Right ventricle myocardium inferior (tissue), 1 donor: Measurements from ENCODE around the gene ADAM8. TPM values are rescaled to one million over a fixed set of nuclear protein-coding genes. Genes with fewer than 3 reads are reported as not detected.
"Not testable (repeated sequence)": the region's sequence is repeated elsewhere in the genome, so short reads cannot be mapped to it uniquely, and the experiment has no call there.

Experiments used
- ATAC-seq: fragments of 200-7000 bp; cut with Tn5 transposase; one replicate; pipeline ENCODE4 v1.9.1; 2020; ENCODE audit warnings: mild to moderate bottlenecking, moderate library complexity
- DNase-seq: peaks from one replicate; pipeline ENCODE4 v3.0.0; 2021; ENCODE audit errors: missing footprints
- intact Hi-C: fragments of 100-400 bp; cut with DNase I; formaldehyde crosslinking; loops from one replicate; pipeline ENCODE4 v1.11.0; 2022
- total RNA-seq: library from RNA; stranded (reverse); fragmentation: NEBNext Ultra II Directional; extraction: Animal tissue kit (Norgen Biotek cat#: 25700); gene quantifications from one replicate; pipeline ENCODE4 v1.2.1, GENCODE V29; 2021
- donor health status: DM: no; HTN: yes; CAD: no; lungs with severe emphysema.

The ADAM8 gene
- total RNA-seq, 1 donor from 2014 or later = 2.0 TPM

DNA sequence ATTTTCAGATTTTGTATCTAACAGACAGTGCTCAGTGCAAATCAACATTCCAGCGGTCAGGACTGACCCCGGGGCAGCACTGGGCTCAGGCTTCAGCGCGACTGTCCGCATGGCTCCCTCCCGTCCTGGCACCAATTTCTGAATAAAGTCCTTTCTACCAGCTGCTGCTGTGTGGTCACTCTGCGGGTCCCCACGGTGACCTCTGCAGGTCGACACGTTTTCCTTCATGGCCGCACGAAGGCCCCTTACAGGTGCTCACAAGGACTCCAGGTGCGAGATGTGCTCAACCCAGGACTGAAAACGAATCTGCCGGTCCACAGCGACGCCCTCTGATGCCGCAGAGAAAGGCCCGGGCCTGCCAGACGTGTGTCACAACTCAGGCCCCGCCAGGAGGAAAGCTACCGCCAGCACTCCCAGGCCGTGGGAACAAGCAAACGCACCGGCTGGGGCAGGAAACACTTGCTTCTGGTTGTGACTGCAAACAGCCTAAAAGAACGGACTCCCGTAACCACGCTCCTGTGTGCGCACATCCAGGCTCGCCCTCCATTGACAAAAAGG, 50.3 kb downstream of the ADAM8 start:
- ATAC-seq (no peak), DNase-seq (no peak)
- intact Hi-C loops = no loop called here

DNA sequence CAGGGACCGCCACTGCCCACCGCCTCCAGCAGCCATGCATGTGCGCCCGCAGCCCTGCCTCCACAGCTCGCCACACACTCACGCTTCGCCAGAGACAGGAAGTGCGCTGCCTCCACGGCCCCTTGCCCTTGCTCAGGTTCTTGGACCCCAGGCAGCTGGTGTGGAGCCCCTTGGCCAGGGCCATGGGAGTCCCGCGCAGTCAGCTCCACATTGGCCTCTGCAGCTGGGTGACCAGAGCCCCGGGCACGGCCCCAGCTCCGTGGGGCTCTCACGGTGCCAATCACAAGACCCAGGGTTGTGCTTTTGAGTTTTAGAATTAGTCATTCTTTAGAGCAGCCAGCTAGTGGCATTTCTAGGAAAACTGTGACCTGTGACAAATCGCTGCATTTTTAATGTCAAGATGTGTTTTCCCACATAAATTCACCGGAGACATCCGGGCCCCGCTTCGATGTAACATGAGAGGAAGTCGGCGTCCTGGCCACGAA, 50.9 kb downstream of the ADAM8 start:
- ATAC-seq = no peak
- DNase-seq = no peak
- intact Hi-C loops = no loop called here

GRCh38 chr10:133224756-133225372, 51.8 kb downstream of the ADAM8 start:
- intact Hi-C loops = no loop called here
- DNase-seq (no peak), ATAC-seq (no peak)

GRCh38 chr10:133224076-133224475, 52.6 kb downstream of the ADAM8 start:
- DNase-seq = no peak
- intact Hi-C loops = no loop called here
- no peak for ATAC-seq

- ATAC-seq, DNase-seq, intact Hi-C loops: not testable (repeated sequence)
Observed at GRCh38 chr10:133221756-133222155, 54.9 kb downstream of the ADAM8 start.

DNA sequence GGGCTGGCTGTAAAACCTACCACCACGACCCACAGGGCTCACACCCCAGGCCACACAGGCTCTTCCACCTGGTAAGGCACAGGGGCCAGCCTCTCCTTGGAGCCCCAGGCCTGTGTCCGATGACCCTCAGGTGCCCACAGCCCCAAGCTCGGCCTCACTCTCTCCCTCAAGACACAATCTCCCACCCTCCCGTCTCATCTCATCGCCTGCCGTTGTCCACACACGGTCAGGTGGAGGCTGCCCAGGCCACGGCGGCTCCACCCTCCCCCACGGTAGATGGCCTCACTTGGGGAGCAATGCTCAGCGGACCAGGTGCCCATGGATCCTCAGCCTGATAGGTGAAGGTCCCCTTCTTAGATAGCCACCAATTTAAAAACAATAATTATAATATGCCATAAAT, 55.3 kb downstream of the ADAM8 start:
- no peak for ATAC-seq
- intact Hi-C loops = no loop called here

DNA sequence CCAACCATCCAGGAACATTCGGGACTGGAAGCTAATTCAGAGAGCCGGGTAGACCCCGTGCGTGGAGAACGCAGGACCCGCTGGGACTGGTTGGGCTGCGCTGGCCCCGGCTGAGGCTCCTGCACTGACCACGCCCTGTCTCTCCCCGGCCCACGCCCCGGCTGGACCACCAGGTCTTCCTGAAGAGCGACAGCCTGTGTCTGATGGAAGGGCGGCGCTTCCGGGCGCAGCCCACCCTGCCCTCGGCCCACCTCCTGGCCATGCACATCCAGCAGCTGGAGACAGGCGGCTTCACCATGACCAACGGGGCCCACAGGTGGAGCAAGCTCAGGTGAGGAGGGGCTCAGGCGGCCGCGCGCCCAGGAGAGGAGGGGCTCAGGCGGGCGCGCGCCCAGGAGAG, 56.9 kb downstream of the ADAM8 start:
- intact Hi-C loops = no loop called here
- ATAC-seq (no peak), DNase-seq (no peak)

More for the DNA sequence above, 55.3 kb downstream of the ADAM8 start:
- no peak for DNase-seq

DNA sequence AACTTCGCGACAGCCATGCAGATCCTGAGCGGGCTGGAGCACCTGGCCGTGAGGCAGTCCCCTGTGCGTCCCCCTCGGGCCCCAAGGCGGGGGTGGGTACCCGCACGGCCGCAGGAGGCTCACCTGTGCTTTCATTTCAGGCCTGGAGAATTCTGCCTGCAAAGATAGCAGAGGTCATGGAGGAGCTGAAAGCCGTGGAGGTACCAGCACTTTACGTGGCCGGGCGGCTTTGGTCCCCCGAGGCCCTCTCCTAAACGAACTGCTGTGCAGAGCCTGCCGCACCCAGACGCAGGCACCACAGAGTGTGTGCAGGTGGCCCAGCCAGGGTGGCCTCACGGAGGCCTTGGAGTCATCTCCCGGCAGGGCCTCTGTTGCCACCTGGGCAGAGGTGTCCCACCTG, 57.8 kb downstream of the ADAM8 start:
- no peak for ATAC-seq
- DNase-seq = no peak
- intact Hi-C loops = no loop called here

DNA sequence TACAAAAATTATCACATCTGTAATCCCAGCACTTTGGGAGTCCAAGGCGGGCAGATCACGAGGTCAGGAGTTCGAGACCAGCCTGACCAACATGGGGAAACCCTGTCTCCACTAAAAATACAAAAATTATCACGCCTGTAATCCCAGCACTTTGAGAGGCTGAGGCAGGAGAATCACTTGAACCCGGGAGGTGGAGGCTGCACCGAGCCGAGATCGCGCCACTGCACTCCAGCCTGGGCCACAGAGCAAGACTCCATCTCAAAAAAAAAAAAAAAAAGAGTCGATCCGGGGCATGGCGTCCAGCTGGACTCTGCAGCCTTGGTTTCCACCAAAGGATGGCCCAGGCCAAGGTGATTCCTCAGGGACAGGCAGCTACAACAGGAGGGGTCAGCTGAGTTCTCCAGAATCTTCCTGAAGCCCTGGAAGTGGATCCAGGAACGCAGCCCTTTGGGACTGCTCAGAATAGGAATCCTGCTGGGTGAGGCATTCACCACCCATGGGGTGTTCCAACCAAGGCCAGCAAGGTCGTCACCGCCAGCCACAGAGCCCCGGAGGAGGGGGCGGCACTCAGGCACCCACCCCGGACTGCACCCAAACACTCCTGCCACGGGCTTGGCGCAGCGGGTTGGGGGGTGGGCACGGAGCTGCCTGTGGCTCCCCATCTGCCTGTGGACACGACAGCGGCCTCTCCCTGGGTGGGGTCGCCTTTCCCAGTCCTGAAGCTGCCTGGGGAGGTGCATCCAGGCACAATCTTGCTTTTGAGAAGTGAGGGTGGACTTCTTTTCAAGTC, 58.7 kb downstream of the ADAM8 start:
- DNase-seq = peak; percentile 57
- no peak for ATAC-seq
- intact Hi-C loops = no loop called here

GRCh38 chr10:133216776-133217175, 59.9 kb downstream of the ADAM8 start:
- peak; percentile 62 for DNase-seq
- intact Hi-C loops = no loop called here

DNA sequence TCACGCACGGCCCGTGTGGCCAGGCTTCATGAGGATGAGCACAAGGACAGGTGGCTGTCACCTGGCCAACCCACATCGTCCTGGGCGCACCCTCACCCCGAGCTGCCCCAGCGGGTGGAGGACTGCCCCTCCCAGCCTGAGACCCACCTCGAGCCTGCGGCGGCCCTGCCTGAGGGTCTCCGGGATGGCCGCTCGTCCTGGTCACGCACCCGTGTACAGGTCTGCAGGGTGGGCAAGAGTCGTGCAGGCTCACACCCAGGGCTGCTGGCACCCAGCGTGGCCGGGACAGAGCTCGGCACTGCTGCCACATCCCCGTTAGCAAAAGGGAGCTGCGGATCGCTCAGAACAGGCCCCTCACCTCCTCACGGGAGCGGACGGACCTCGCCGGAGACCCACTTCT, 61.1 kb downstream of the ADAM8 start:
- peak; percentile 37 for DNase-seq

More at GRCh38 chr10:133216776-133217175, 59.9 kb downstream of the ADAM8 start:
- ATAC-seq = no peak

DNA sequence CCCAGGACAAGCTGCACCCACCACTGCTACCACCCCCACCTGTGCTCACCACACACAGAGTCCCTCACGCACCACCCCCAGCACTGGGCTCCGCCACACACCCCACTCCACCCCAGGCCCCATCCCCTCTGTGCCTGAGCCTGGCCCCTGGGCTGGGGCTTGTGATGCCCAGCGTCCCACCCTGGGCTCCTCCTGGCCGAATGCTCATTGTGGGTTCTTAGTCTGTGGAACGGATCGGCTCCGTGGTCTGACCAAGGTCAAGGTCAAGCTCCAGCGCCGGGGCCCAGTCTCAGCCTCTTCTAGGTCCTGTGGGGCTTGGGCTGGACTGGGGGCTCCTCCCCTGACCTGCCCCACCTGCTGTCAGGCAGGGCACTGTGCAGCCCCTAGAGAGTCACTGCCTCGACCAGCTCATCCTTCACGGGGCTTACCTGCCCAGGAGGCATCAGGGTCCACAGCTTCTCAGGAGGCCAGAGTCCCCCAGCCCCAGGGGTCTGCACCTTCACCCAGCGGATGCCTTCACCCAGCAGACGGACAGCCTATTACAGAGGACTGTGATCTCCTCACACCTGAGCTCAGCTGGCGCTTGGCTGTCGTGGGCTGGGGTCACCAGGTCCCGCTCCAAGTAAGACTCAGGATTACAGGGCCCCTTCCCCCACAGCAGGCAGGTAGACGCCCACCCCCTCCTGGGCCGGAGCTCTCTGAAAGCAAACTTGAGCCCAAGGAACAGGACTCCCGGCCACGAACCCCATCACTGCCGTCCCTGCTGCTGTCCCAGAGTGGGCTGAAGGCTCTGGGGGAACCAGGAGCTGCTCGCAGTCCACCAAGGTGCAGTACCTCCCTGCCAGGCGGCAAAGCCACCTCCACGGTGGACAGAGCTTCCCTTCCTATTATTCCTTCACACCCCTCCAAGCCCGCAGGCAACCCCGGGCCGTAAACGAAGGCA, 61.9 kb downstream of the ADAM8 start:
- intact Hi-C loops = no loop called here
- DNase-seq (peak; percentile 52), ATAC-seq (no peak)

More for the DNA sequence above, 61.1 kb downstream of the ADAM8 start:
- intact Hi-C loops = no loop called here
- no peak for ATAC-seq

DNA sequence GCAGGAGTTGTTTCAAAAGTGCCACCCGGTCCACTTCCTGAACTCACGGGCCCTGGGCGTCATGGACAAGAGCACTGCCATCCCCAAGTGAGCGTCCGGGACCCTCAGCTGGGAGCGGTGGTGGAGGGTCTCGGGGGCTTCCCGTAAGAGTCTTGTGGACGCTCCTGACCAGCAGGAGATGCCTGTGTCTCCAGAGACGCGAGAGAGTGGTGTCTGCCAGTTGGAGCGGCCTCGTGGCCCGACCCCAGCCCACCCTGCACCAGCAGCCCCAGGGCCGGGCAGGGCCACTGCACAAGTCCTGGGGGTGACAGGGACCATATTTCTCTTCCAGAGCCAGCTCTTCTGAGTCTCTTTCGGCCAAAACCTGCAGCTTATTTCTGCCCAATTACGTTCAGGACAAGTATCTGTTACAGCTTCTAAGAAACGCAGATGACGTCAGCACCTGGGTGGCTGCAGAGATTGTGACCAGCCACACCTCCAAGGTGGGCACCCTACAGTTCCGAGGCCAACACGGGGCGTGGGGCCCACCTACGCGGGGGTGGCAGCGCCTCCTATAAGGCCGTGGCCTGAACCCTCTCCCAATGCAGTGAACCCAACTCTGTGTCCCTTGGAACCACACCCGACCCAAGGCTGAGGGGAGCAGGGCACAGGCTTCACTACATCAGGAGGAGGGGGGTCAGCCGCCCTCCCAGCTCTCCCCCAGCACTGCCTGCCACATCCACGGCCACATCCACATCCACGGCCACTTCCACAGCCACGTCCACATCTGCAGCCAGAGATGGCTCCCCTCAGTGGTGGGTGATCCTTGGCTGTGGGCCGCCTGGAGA, 62.8 kb downstream of the ADAM8 start:
- ATAC-seq (no peak), DNase-seq (peak; percentile 52)

GRCh38 chr10:133212853-133213494, 63.7 kb downstream of the ADAM8 start:
- intact Hi-C loops = no loop called here
- DNase-seq (peak; percentile 37), ATAC-seq (no peak)

More for the DNA sequence above, 62.8 kb downstream of the ADAM8 start:
- intact Hi-C loops = no loop called here
